GM21526 (cell line): Measurements from ENCODE around the gene DHRSX.
"Not testable (repeated sequence)": the region's sequence is repeated elsewhere in the genome, so short reads cannot be mapped to it uniquely, and the experiment has no call there.

Source experiments
- ATAC-seq: cut with Tn5 transposase; IDR thresholded peaks from one replicate; pipeline ENCODE4 v1.9.1; 2021; ENCODE audit warnings: moderate library complexity; ENCODE audit not compliant: unreplicated experiment, low FRiP score

Gene DHRSX

DNA sequence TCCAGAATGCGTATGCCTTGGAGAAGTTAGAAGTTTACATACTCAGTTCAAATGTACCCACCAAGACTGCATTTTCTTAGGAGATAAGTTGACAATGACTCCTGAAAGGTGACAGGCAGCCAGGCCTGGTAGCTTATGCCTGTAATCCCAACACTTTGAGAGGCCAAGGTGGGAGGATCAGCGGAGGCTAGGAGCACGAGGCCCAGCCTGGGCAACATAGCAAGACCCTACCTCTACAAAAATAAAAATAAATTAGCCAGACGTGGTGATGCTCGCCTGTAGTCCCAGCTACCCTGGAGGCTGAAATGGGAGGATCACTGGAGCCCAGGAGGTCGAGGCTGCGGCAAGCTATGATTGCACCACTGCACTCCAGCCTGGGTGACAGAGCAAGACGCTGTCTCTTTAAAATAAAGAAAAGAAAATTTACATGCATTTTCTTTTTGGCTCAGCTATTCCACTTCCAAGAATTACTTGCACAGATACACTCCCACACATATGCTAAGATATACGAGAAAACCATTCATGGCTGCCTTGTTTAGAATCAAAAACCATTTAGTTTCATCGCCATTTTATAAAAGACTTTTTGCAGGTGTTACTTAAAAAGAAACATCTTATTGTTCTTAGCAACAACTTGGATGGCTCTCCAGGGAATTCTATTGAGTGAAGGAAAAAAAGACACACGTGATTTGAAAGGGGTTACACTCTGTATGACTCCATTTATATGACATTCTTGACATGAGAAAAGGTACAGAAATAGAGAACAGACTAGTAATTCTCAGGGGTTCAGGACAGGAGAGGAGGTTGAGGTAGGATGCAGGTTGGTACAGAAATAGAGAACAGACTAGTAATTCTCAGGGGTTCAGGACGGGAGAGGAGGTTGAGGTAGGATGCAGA is 66.3 kb downstream of the DHRSX start:
- no peak for ATAC-seq

GRCh38 chrX:2432298-2432863 is 68.4 kb downstream of the DHRSX start:
- no peak for ATAC-seq

- ATAC-seq, result no peak
Measured at GRCh38 chrX:2430265-2430825, 70.4 kb downstream of the DHRSX start.

- no peak for ATAC-seq
Measured at GRCh38 chrX:2427737-2428136, 73.0 kb downstream of the DHRSX start.

DNA sequence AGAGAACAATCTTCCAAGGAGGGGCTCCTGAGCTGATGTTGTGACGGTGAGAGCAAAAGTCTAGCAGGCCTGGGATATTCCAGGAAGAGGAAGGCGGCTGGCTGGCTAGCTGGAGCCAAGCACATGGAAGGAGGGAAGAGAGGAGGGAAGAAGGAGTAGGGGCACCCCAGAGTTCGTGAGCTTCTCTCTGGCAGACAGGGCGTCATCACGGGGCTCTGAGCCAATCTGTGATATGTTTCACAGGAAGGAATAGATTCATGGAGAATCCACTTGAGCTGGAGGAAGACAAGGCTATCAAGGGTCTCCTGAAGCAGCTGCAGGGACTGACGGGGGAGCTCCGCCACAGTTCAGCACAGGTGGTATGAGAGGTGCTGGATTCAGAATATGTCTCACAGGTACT is 73.6 kb downstream of the DHRSX start:
- ATAC-seq, result no peak

GRCh38 chrX:2426289-2426882 is 74.4 kb downstream of the DHRSX start:
- ATAC-seq, result no peak

DNA sequence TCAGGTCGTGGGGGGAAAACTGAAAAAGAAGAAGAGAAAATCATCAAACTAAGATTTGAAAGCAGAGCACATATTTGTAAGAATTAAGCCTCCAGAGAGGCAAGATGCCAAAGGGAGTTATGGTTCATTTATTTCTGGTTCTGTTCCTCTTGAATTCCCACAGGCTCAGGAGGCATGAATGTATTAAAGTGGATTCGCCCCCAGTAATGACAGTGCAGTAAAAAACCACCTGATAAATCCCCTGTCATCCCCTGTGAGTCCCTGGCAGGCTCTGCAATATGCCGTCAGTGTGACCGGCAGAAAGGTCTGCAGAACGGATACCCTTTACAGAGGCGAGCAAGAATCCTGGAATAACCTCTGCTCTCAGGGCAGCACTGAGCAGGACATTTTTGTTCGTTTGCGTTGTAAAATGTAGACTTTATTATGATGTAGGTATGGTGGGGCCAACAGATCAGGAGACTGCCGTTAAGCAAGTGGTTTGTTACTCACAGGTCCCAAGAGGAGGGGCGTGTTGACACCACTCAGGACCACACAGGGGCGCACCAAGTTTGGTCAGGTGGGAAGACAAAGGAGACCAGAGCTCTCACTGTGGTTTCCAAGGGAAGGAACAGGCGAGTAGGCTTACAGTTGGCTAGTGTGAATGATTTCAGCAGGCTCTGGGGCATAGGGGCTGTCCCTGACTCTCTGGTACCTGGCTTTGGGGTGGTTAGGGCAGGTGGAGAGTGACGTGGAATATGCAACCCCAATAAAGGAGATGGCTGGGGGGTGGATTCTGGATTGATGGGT is 75.3 kb downstream of the DHRSX start:
- ATAC-seq, result no peak

GRCh38 chrX:2424317-2424716 is 76.5 kb downstream of the DHRSX start:
- no peak for ATAC-seq

- ATAC-seq, result no peak
Measured at GRCh38 chrX:2423899-2424298, 76.9 kb downstream of the DHRSX start.

GRCh38 chrX:2423282-2423681 is 77.5 kb downstream of the DHRSX start:
- no peak for ATAC-seq

GRCh38 chrX:2419418-2419817 is 81.4 kb downstream of the DHRSX start:
- not testable (repeated sequence) for ATAC-seq

DNA sequence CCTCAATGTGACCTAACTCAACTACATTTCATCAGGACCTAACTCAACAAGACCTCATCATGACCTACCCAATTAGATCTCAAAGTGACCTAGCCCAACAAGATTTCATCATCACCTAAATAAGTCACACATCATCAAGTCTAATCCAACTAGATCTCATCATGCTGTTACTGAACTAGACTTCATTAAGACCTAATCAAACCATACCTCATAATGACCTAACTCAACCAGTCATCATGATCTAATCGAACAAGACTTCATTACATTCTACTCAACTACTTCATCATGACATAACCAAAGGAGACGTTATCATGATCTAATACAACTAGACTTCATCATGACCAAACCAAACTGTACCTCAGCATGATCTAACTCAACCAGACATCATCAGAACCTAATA is 82.8 kb downstream of the DHRSX start:
- no peak for ATAC-seq

DNA sequence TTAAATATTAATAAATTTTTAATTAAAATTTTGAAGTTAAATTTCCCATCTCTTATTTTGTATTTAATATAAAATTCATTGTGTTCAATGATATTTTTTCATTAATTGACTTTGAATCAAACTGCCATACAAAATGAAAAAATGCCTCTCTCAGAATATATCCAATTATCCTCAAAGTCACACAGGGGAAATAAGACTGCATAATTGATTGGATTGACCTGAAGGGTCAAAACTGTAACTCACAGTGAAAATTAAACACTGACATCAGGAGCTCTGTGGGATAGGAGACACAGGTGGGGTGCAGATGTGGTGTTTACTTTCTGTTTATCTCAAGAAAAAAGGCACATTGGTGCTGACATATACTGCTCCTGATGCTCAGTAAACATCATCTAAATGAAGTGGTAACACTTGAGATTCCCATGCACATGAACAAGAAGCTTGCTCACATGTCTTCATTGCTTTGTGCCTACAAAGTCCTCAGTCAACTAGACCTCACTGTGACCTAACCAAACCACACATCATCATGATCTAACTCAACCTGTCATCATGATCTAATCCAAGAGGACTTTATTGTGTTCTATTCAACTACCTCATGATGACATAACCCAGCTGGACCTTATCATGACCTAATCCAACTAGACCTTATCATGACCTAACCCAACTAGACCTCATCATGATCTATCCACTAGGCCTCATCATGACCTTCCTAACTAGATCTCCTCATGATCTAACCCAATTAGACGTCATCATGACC is 83.7 kb downstream of the DHRSX start:
- no peak for ATAC-seq

GRCh38 chrX:2414384-2414783 is 86.4 kb downstream of the DHRSX start:
- ATAC-seq, result no peak

- ATAC-seq, result no peak
Measured at GRCh38 chrX:2413969-2414368, 86.8 kb downstream of the DHRSX start.

DNA sequence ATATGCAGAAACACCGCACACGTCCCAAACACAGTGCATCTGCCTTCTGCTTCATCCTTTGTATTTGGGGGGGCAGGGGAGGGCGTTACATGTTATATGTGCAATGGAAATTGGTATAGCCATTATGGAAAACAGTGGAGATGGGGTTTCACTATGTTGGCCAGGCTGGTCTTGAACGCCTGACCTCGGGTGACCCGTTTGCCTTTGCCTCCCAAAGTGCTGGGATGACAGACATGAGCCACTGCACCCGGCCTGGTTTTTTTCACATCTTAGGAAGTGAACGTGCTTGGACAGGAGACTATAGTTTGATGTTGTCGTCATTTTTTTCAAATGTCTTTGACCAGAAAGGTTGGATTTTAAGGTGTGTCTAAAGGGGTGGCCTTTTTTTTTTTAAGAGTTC is 88.6 kb downstream of the DHRSX start:
- ATAC-seq, result no peak

DNA sequence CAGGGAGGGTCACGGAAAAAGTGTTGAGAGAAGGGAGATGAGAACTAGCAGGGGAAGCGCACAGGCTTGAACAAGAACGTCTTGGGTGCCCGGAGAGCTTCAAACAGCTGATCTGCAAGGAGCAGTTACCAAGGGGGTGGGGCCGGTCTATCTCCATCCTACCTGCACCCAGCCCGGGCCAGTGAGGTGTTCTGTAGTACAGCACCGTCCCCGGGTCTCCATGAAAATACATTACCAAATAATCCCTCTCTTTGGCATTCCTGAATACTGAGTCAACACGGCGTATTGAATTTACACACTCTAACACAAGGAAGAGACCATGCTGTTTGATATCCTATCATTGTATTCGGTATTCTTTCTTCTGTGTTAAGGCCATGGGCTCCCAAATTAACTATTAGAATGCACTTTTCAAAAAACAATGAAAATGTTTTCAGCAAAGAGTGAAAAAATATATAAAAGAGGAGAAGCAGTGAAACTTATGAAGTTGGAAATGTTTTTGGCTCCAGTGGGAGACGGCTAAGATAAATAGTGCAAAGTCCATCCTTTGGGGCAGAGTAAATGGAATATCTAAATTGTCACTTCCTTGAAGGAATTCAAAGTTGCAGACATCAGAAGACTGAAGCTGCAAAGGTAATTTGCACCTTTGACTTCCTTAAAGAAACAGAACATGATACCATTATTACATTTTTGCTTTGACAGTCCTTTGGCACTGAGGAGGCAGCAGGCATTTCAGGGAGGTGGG is 90.3 kb downstream of the DHRSX start:
- no peak for ATAC-seq

DNA sequence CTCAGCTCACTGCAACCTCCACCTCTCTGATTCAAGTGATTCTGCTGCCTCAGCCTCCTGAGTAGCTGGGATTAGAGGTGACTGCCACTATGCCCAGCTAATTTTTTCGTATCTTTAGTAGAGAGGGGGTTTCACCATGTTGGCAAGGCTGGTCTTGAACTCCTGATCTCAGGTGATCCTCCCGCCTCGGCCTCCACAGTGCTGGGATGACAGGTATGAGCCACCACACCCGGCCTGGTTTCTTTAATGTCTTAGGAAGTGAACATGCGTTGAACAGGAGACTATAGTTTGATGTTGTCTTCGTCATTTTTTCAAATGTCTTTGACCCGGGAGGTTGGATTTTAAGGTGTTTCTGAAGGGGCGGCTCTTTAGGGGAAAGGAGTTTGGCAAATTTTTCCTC is 91.0 kb downstream of the DHRSX start:
- no peak for ATAC-seq

- no peak for ATAC-seq
Measured at GRCh38 chrX:2408856-2409255, 91.9 kb downstream of the DHRSX start.
